IMR-90 (cell line): ENCODE measurements around the gene RIMS1. TPM values are rescaled to one million over a fixed set of nuclear protein-coding genes. Genes with fewer than 3 reads are reported as not detected.

Experiments
- ATAC-seq: fragments of 200-7000 bp; cut with Tn5 transposase; 2 replicates; pipeline ENCODE4 v1.9.1; 2020; ENCODE audit warnings: low read depth, mild to moderate bottlenecking, moderate library complexity
- BruUV-seq: library from RNA; stranded (reverse); fragments of 400-500 nt; replicated peaks from 2 replicates; lab custom pipeline; 2021; lab: Mats Ljungman, UMichigan
- CTCF ChIA-PET: fragments of 300-600 bp; formaldehyde crosslinking; extraction: SDS; loops from one replicate; lab custom pipeline; 2021; ENCODE audit warnings: antibody characterized with exemption; lab: Yijun Ruan, JAX
- POLR2A ChIA-PET: fragments of 300-600 bp; sonication (Branson Sonifier 250); formaldehyde crosslinking; loops from one replicate; lab custom pipeline; 2022; ENCODE audit warnings: antibody characterized with exemption; ENCODE audit not compliant: unreplicated experiment; lab: Charles Lee
- DNase-seq: peaks from one replicate; pipeline ENCODE4 v3.0.0; 2013
- H2AFZ ChIP-seq: replicated peaks from 2 replicates; pipeline ENCODE3; 2013; ENCODE audit warnings: low read length, mild to moderate bottlenecking; ENCODE audit not compliant: poor library complexity
- H2AK5ac ChIP-seq: 2 replicates; pipeline ENCODE4 v1.6.1; 2013; ENCODE audit warnings: low read depth, low read length, inconsistent platforms
- H2AK9ac ChIP-seq: replicated peaks from 2 replicates; pipeline ENCODE3; 2013; ENCODE audit warnings: mild to moderate bottlenecking, low read depth, low read length, moderate library complexity; ENCODE audit not compliant: poor library complexity
- H2BK120ac ChIP-seq: 2 replicates; pipeline ENCODE4 v1.6.1; 2013; ENCODE audit warnings: low read depth, low read length, inconsistent platforms
- H2BK15ac ChIP-seq: 3 replicates; pipeline ENCODE4 v1.6.1; 2013; ENCODE audit warnings: low read depth, low read length, inconsistent platforms
- H2BK20ac ChIP-seq: 2 replicates; pipeline ENCODE4 v1.6.1; 2013; ENCODE audit warnings: low read depth, mild to moderate bottlenecking, inconsistent platforms, low read length, moderate library complexity
- H2BK5ac ChIP-seq: 2 replicates; pipeline ENCODE4 v1.6.1; 2013; ENCODE audit warnings: mild to moderate bottlenecking, low read depth, low read length, inconsistent platforms; ENCODE audit not compliant: poor library complexity, severe bottlenecking
- H3K14ac ChIP-seq: replicated peaks from 2 replicates; pipeline ENCODE4 v1.6.1; 2013; ENCODE audit warnings: low read depth, low read length, inconsistent platforms
- H3K18ac ChIP-seq: 2 replicates; pipeline ENCODE4 v1.6.1; 2013; ENCODE audit warnings: low read depth, low read length, control low read depth
- H3K23ac ChIP-seq: 2 replicates; pipeline ENCODE4 v1.6.1; 2013; ENCODE audit warnings: low read depth, low read length, inconsistent platforms
- H3K27ac ChIP-seq: 2 replicates; pipeline ENCODE4 v1.5.1; 2013; ENCODE audit warnings: mild to moderate bottlenecking, control low read depth, low read length; ENCODE audit not compliant: insufficient read depth
- H3K27me3 ChIP-seq: 2 replicates; pipeline ENCODE4 v1.6.1; 2013; ENCODE audit warnings: low read length; ENCODE audit not compliant: control insufficient read depth, insufficient read depth
- H3K36me3 ChIP-seq: 2 replicates; pipeline ENCODE4 v1.6.1; 2013; ENCODE audit warnings: low read length, mixed read lengths; ENCODE audit not compliant: control insufficient read depth, insufficient read depth
- H3K4ac ChIP-seq: 2 replicates; pipeline ENCODE4 v1.6.1; 2013; ENCODE audit warnings: low read depth, low read length, inconsistent platforms
- H3K4me1 ChIP-seq: 2 replicates; pipeline ENCODE4 v1.6.1; 2013; ENCODE audit warnings: low read length, mixed read lengths; ENCODE audit not compliant: control insufficient read depth, insufficient read depth
- H3K4me2 ChIP-seq: 2 replicates; pipeline ENCODE4 v1.6.1; 2013; ENCODE audit warnings: low read depth, mild to moderate bottlenecking, control low read depth, low read length, moderate library complexity
- H3K4me3 ChIP-seq: 2 replicates; pipeline ENCODE4 v1.5.1; 2013; ENCODE audit warnings: low read depth, mild to moderate bottlenecking, control low read depth, low read length, moderate library complexity; ENCODE audit not compliant: insufficient read depth
- H3K56ac ChIP-seq: 2 replicates; pipeline ENCODE4 v1.6.1; 2013; ENCODE audit warnings: low read length, inconsistent platforms; ENCODE audit not compliant: insufficient read depth; ENCODE audit errors: extremely low read depth
- H3K79me1 ChIP-seq, 2 experiments: 2 replicates each; pipeline ENCODE4 v1.6.1; 2013; ENCODE audit warnings: low read length in 2 of 2, inconsistent platforms in 1 of 2, low read depth in 1 of 2
- H3K9ac ChIP-seq: 2 replicates; pipeline ENCODE4 v1.6.1; 2013; ENCODE audit warnings: low read depth, low read length, control low read depth
- H3K9me1 ChIP-seq: 2 replicates; pipeline ENCODE4 v1.6.1; 2013; ENCODE audit warnings: low read length, inconsistent platforms; ENCODE audit not compliant: insufficient read depth
- H3K9me3 ChIP-seq: 2 replicates; pipeline ENCODE4 v1.6.1; 2013; ENCODE audit warnings: low read length; ENCODE audit not compliant: control insufficient read depth, insufficient read depth
- H4K20me1 ChIP-seq: 2 replicates; pipeline ENCODE4 v1.6.1; 2013; ENCODE audit warnings: low read length, inconsistent platforms; ENCODE audit not compliant: insufficient read depth
- H4K5ac ChIP-seq: 2 replicates; pipeline ENCODE4 v1.6.1; 2013; ENCODE audit warnings: mild to moderate bottlenecking, low read depth, low read length, control low read depth
- H4K8ac ChIP-seq, 2 experiments: 2 replicates each; pipeline ENCODE4 v1.6.1; 2013; ENCODE audit warnings: low read depth in 2 of 2, low read length in 2 of 2, control low read depth in 1 of 2, inconsistent platforms in 1 of 2
- H4K91ac ChIP-seq: 2 replicates; pipeline ENCODE4 v1.6.1; 2013; ENCODE audit warnings: low read depth, low read length, inconsistent platforms; ENCODE audit not compliant: insufficient read depth
- BHLHE40 ChIP-seq: fragments of 150-350 bp; IDR thresholded peaks from 2 replicates; pipeline ENCODE4 v1.6.1; 2016; ENCODE audit warnings: mild to moderate bottlenecking, low read depth, low read length
- FOS ChIP-seq: fragments of 150-350 bp; IDR thresholded peaks from 2 replicates; pipeline ENCODE4 v1.6.1; 2016; ENCODE audit warnings: low read depth, low read length
- MAFK ChIP-seq: IDR thresholded peaks from 2 replicates; pipeline ENCODE4 v1.6.1; 2012; ENCODE audit warnings: low read depth, low read length, improper control_type of control experiment
- NFE2L2 ChIP-seq: fragments of 150-350 bp; IDR thresholded peaks from 2 replicates; pipeline ENCODE4 v1.6.1; 2016; ENCODE audit warnings: low read depth, mild to moderate bottlenecking, low read length
- RAD21 ChIP-seq: IDR thresholded peaks from 2 replicates; pipeline ENCODE4 v1.6.1; 2012; ENCODE audit warnings: low read length, improper control_type of control experiment
- RCOR1 ChIP-seq: IDR thresholded peaks from 2 replicates; pipeline ENCODE4 v1.6.1; 2012; ENCODE audit warnings: mild to moderate bottlenecking, low read length, improper control_type of control experiment; ENCODE audit not compliant: insufficient replicate concordance
- dilution Hi-C: fragments of 300-500 bp; cut with HindIII; formaldehyde crosslinking; loops from one replicate; pipeline ENCODE4 v1.14.3; 2018; ENCODE audit warnings: low sequenced_read_pairs; ENCODE audit not compliant: unreplicated experiment
- in situ Hi-C: fragments of 300-500 bp; cut with MboI; formaldehyde crosslinking; loops from 3 replicates; pipeline ENCODE4 v1.14.3; 2019; ENCODE audit warnings: low sequenced_read_pairs, inconsistent platforms, mixed read lengths
- intact Hi-C: fragments of 100-400 bp; cut with micrococcal nuclease; formaldehyde crosslinking; loops from 2 replicates; pipeline ENCODE4 v1.10.0; 2022
- polyA plus RNA-seq, 3 experiments: library from polyadenylated mRNA; depleted of rRNA; stranded (reverse); fragments of >200 nt; gene quantifications; 2 replicates each; pipeline ENCODE4 v1.2.3, GENCODE V29; 2012; ENCODE audit warnings: low replicate concordance in 1 of 3
- total RNA-seq: library from RNA; depleted of rRNA; stranded (reverse); fragments of >200 nt; gene quantifications from 2 replicates; pipeline ENCODE4 v1.2.3, GENCODE V29; 2012
- TF ChIP-seq, protein P1 (sequence below): fragments of 150-350 bp; IDR thresholded peaks from 2 replicates; pipeline ENCODE4 v1.6.1; 2016; ENCODE audit warnings: low read depth, mild to moderate bottlenecking, low read length, moderate library complexity, borderline replicate concordance

Gene RIMS1
- total and polyA plus RNA-seq, 2 of the 4 experiments (the other 2 are of a cell fraction) = 0.44 to 3.8 TPM

DNA sequence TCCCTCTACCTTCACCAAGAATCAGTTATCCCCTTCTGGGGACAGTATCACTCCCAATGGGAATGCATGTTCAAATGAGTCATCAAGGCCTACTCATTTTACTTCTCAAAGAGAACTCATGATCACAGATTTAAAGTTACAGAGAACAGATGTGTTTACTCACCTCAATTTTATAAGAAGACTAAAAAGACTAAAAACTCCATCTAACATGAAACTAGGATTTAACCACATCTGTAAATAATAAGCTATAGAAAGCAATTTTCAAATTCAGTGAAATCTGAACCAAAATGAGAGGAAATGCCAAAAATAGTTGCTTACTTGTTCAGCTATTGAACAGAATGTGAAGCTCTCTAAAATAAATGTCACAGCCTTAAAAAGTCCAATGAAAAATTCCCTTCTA, 435.4 kb downstream of the RIMS1 start:
- Histone ChIP-seq H2BK5ac (peak overlapping the region; percentile 63), H3K27me3 (no peaks in the 10 kb centered on the region), H3K9ac (no peak overlapping the region), H3K14ac (no peak overlapping the region), H4K5ac (no peak overlapping the region), H4K20me1 (no peaks in the 10 kb centered on the region), H3K18ac (no peak overlapping the region), H4K91ac (no peak overlapping the region), H3K9me3 (no peaks in the 10 kb centered on the region), H2AFZ (no peak overlapping the region), H2BK120ac (no peak overlapping the region), H3K79me1 (no peaks in the 10 kb centered on the region), H2BK20ac (no peak overlapping the region), H3K4me2 (0 out of 2 replicates have a peak overlapping the region, but pooled peaks have one; percentile 37), H2BK15ac (peak overlapping the region; percentile 59; the same call in 1 of the 3 replicates), H2AK9ac (no peak overlapping the region), H3K4me3 (no peak overlapping the region), H3K9me1 (no peaks in the 10 kb centered on the region), H4K8ac (no peak overlapping the region; a peak in 1 of 4 replicates), H3K23ac (no peak overlapping the region), H3K27ac (no peak overlapping the region), H3K4ac (no peak overlapping the region), H2AK5ac (no peak overlapping the region), H3K36me3 (no peaks in the 10 kb centered on the region), H3K56ac (no peak overlapping the region), H3K4me1 (no peaks in the 10 kb centered on the region; the same call in 1 of the 2 replicates)
- BruUV-seq = no TSS peak
- dilution Hi-C loops = no loop called here
- peak; percentile 73 for DNase-seq
- TF ChIP-seq, protein P1, sequence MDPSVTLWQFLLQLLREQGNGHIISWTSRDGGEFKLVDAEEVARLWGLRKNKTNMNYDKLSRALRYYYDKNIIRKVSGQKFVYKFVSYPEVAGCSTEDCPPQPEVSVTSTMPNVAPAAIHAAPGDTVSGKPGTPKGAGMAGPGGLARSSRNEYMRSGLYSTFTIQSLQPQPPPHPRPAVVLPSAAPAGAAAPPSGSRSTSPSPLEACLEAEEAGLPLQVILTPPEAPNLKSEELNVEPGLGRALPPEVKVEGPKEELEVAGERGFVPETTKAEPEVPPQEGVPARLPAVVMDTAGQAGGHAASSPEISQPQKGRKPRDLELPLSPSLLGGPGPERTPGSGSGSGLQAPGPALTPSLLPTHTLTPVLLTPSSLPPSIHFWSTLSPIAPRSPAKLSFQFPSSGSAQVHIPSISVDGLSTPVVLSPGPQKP = no peak
- no peak for TF ChIP-seq RCOR1
- TF ChIP-seq FOS = peak; percentile 52; the same call in 1 of the 2 replicates
- TF ChIP-seq NFE2L2 = no peak
- no peak for TF ChIP-seq MAFK
- TF ChIP-seq BHLHE40 = no peak
- no peak for TF ChIP-seq RAD21
- ATAC-seq = peak; percentile 65
- in situ Hi-C loops = no loop called here
- intact Hi-C loops = no loop called here
- ChIA-PET POLR2A (no interaction called here), CTCF (interaction anchor here (0.7 kb wide), 1 partner anchor 9 kb away, joined by 3 read pairs; no protein-coding TSS in a partner anchor)
